Mesenchymal stem cell (in vitro differentiated cells and primary cell): Measurements from ENCODE around the gene KLHDC3.

ENCODE experiments used
- DNase-seq: peaks from one replicate; pipeline ENCODE4 v3.0.0-alpha.2; 2013
- H2AFZ ChIP-seq: one replicate; pipeline ENCODE4 v1.6.1; 2013; ENCODE audit warnings: low read depth, mild to moderate bottlenecking, control low read depth, inconsistent platforms, low read length, moderate library complexity
- H2AK5ac ChIP-seq: 2 replicates; pipeline ENCODE4 v1.6.1; 2013; ENCODE audit warnings: low read length, moderate library complexity, mild to moderate bottlenecking, inconsistent platforms; ENCODE audit not compliant: severe bottlenecking
- H2BK120ac ChIP-seq: one replicate; pipeline ENCODE4 v1.6.1; 2013; ENCODE audit warnings: low read depth, mild to moderate bottlenecking, inconsistent platforms, low read length, moderate library complexity
- H2BK12ac ChIP-seq, 2 experiments: one replicate each; pipeline ENCODE4 v1.6.1; 2013; ENCODE audit warnings: inconsistent platforms in 2 of 2, low read length in 2 of 2, mild to moderate bottlenecking in 2 of 2, moderate library complexity in 2 of 2, control low read depth in 1 of 2
- H2BK15ac ChIP-seq: one replicate; pipeline ENCODE4 v1.6.1; 2013; ENCODE audit warnings: mild to moderate bottlenecking, low read depth, inconsistent platforms; ENCODE audit not compliant: poor library complexity, severe bottlenecking
- H2BK5ac ChIP-seq: 2 replicates; pipeline ENCODE4 v1.6.1; 2013; ENCODE audit warnings: low read depth, mild to moderate bottlenecking, low read length, control low read depth, inconsistent platforms; ENCODE audit not compliant: poor library complexity, severe bottlenecking
- H3K14ac ChIP-seq, 2 experiments: one replicate each; pipeline ENCODE4 v1.6.1; 2013; ENCODE audit warnings: inconsistent platforms in 2 of 2, low read length in 2 of 2, control low read depth in 1 of 2, mild to moderate bottlenecking in 1 of 2, moderate library complexity in 1 of 2
- H3K18ac ChIP-seq, 2 experiments: one replicate each; pipeline ENCODE4 v1.6.1; 2013; ENCODE audit warnings: inconsistent platforms in 2 of 2, low read length in 2 of 2, control low read depth in 1 of 2, low read depth in 1 of 2, mild to moderate bottlenecking in 1 of 2
- H3K23ac ChIP-seq, 2 experiments: one replicate each; pipeline ENCODE4 v1.6.1; 2013; ENCODE audit warnings: inconsistent platforms in 2 of 2, low read length in 2 of 2, mild to moderate bottlenecking in 2 of 2, moderate library complexity in 2 of 2, control low read depth in 1 of 2
- H3K27ac ChIP-seq: 2 replicates; pipeline ENCODE4 v1.5.1; 2013; ENCODE audit warnings: mild to moderate bottlenecking, moderate library complexity, low read length, control low read depth, inconsistent platforms; ENCODE audit not compliant: poor library complexity, severe bottlenecking
- H3K27me3 ChIP-seq, 2 experiments: 2 replicates each; pipeline versions ENCODE4 v1.6.1 to v1.7.0; 2013; ENCODE audit warnings: low read length in 2 of 2, mild to moderate bottlenecking in 2 of 2, moderate library complexity in 2 of 2, control low read depth in 1 of 2, inconsistent platforms in 1 of 2; ENCODE audit not compliant: control insufficient read depth in 1 of 2, insufficient read depth in 1 of 2
- H3K36me3 ChIP-seq, 2 experiments: 2 replicates each; pipeline versions ENCODE4 v1.6.1 to v1.7.0; 2013; ENCODE audit warnings: low read length in 2 of 2, control low read depth in 1 of 2, inconsistent platforms in 1 of 2, low read depth in 1 of 2, mild to moderate bottlenecking in 1 of 2; ENCODE audit not compliant: insufficient read depth in 2 of 2, control insufficient read depth in 1 of 2
- H3K4ac ChIP-seq, 2 experiments: one replicate each; pipeline ENCODE4 v1.6.1; 2013; ENCODE audit warnings: inconsistent platforms in 2 of 2, low read length in 2 of 2, mild to moderate bottlenecking in 2 of 2, moderate library complexity in 2 of 2, control low read depth in 1 of 2, low read depth in 1 of 2
- H3K4me1 ChIP-seq: 2 replicates; pipeline ENCODE4 v1.6.1; 2013; ENCODE audit warnings: low read depth, low read length, control low read depth; ENCODE audit not compliant: control insufficient read depth, insufficient read depth
- H3K4me2 ChIP-seq: 2 replicates; pipeline ENCODE4 v1.6.1; 2013; ENCODE audit warnings: low read length, mild to moderate bottlenecking, inconsistent platforms; ENCODE audit not compliant: poor library complexity, severe bottlenecking
- H3K4me3 ChIP-seq, 2 experiments: 2 replicates each; pipeline versions ENCODE4 v1.5.1 to v1.7.0; 2013; ENCODE audit warnings: low read length in 2 of 2, mild to moderate bottlenecking in 2 of 2, control low read depth in 1 of 2, low read depth in 1 of 2; ENCODE audit not compliant: insufficient read depth in 1 of 2
- H3K79me1 ChIP-seq: replicated peaks from 2 replicates; pipeline ENCODE4 v1.6.1; 2013; ENCODE audit warnings: mild to moderate bottlenecking, control low read depth, low read length, inconsistent platforms; ENCODE audit not compliant: poor library complexity, severe bottlenecking
- H3K9ac ChIP-seq: 2 replicates; pipeline ENCODE4 v1.7.0; 2013; ENCODE audit warnings: mild to moderate bottlenecking, low read length, moderate library complexity
- H3K9me3 ChIP-seq: 2 replicates; pipeline ENCODE4 v1.7.0; 2013; ENCODE audit warnings: mild to moderate bottlenecking, low read length; ENCODE audit not compliant: control insufficient read depth
- H4K8ac ChIP-seq: one replicate; pipeline ENCODE4 v1.6.1; 2013; ENCODE audit warnings: inconsistent platforms, mild to moderate bottlenecking, low read length, moderate library complexity
- H4K91ac ChIP-seq: one replicate; pipeline ENCODE4 v1.6.1; 2013; ENCODE audit warnings: mild to moderate bottlenecking, low read length, inconsistent platforms
- WGBS: methylation state at CpG from one replicate; pipeline ENCODE4 v1.1.7; 2013; ENCODE audit warnings: mixed read lengths; 5-methylcytosine and 5-hydroxymethylcytosine counted together

KLHDC3 gene

GRCh38 chr6:42968783-42969182 is 45.3 kb upstream of the KLHDC3 start:
- no peak overlapping the region for H2BK5ac ChIP-seq
- H3K9me3 ChIP-seq, result no peaks in the 10 kb centered on the region
- no peak overlapping the region for H3K18ac ChIP-seq
- no peak overlapping the region for H2BK15ac ChIP-seq
- no peak overlapping the region for H3K14ac ChIP-seq
- no peak overlapping the region for H3K4me3 ChIP-seq
- peaks cover 9% of the 10 kb centered on the region for H3K79me1 ChIP-seq
- H4K91ac ChIP-seq, result no peak overlapping the region
- H3K9ac ChIP-seq, result no peak overlapping the region
- H2BK12ac ChIP-seq, result no peak overlapping the region
- DNase-seq, result no peak
- no peak overlapping the region for H3K4ac ChIP-seq
- no peak overlapping the region for H2BK120ac ChIP-seq
- peaks cover 8% of the 10 kb centered on the region for H3K4me1 ChIP-seq
- H2AFZ ChIP-seq, result no peak overlapping the region
- no peak overlapping the region for H3K4me2 ChIP-seq
- H2AK5ac ChIP-seq, result no peak overlapping the region
- H3K23ac ChIP-seq, result no peak overlapping the region
- H3K27ac ChIP-seq, result no peak overlapping the region
- 84% methylated on average over 3 of the region's 4 CpGs for WGBS
- H4K8ac ChIP-seq, result no peak overlapping the region
- peaks cover 49 to 59% of the 10 kb centered on the region in 2 experiments for H3K36me3 ChIP-seq
- H3K27me3 ChIP-seq, result no peaks in the 10 kb centered on the region

- Histone ChIP-seq H3K4ac (no peak overlapping the region), H2BK12ac (no peak overlapping the region), H3K9me3 (no peaks in the 10 kb centered on the region), H2BK5ac (no peak overlapping the region), H2AK5ac (no peak overlapping the region), H4K91ac (no peak overlapping the region), H3K27me3 (no peaks in the 10 kb centered on the region), H3K9ac (no peak overlapping the region), H3K4me2 (no peak overlapping the region), H3K18ac (no peak overlapping the region), H3K4me3 (no peak overlapping the region), H2BK120ac (no peak overlapping the region), H3K79me1 (peaks cover 12% of the 10 kb centered on the region), H3K23ac (no peak overlapping the region), H4K8ac (no peak overlapping the region), H3K14ac (no peak overlapping the region), H3K4me1 (peaks cover 8% of the 10 kb centered on the region), H3K27ac (no peak overlapping the region), H3K36me3 (peaks cover 44 to 56% of the 10 kb centered on the region in 2 experiments), H2AFZ (no peak overlapping the region), H2BK15ac (no peak overlapping the region)
- WGBS, result 98% methylated on average over 2 of the region's 2 CpGs
- DNase-seq, result no peak
Observed at GRCh38 chr6:42969431-42969830, 44.6 kb upstream of the KLHDC3 start.

- no peak overlapping the region for H3K4ac ChIP-seq
- H2BK5ac ChIP-seq, result no peak overlapping the region
- H3K4me3 ChIP-seq, result no peak overlapping the region
- no peak overlapping the region for H2AK5ac ChIP-seq
- H3K9ac ChIP-seq, result no peak overlapping the region
- no peaks in the 10 kb centered on the region for H3K9me3 ChIP-seq
- no peak overlapping the region for H2BK120ac ChIP-seq
- H3K14ac ChIP-seq, result no peak overlapping the region
- WGBS, result 88% methylated on average over 4 of the region's 4 CpGs
- H3K18ac ChIP-seq, result no peak overlapping the region
- DNase-seq, result no peak
- H2BK12ac ChIP-seq, result no peak overlapping the region
- H3K4me2 ChIP-seq, result no peak overlapping the region
- H2AFZ ChIP-seq, result no peak overlapping the region
- no peak overlapping the region for H4K91ac ChIP-seq
- peaks cover 12% of the 10 kb centered on the region for H3K79me1 ChIP-seq
- peaks cover 42 to 51% of the 10 kb centered on the region in 2 experiments for H3K36me3 ChIP-seq
- no peak overlapping the region for H4K8ac ChIP-seq
- H3K23ac ChIP-seq, result no peak overlapping the region
- no peak overlapping the region for H3K27ac ChIP-seq
- H3K4me1 ChIP-seq, result peaks cover 8% of the 10 kb centered on the region
- H2BK15ac ChIP-seq, result no peak overlapping the region
- no peaks in the 10 kb centered on the region for H3K27me3 ChIP-seq
Observed at GRCh38 chr6:42969934-42970333, 44.1 kb upstream of the KLHDC3 start.

- 68% methylated on average over 4 of the region's 4 CpGs for WGBS
- Histone ChIP-seq H3K18ac (no peak overlapping the region), H3K9me3 (no peaks in the 10 kb centered on the region), H2AK5ac (no peak overlapping the region), H4K8ac (peak overlapping the region; percentile 7), H3K23ac (no peak overlapping the region), H2BK120ac (no peak overlapping the region), H3K4me1 (peaks cover 8% of the 10 kb centered on the region), H3K27ac (no peak overlapping the region), H2AFZ (no peak overlapping the region), H2BK12ac (no peak overlapping the region), H3K36me3 (peaks cover 31 to 40% of the 10 kb centered on the region in 2 experiments), H3K14ac (no peak overlapping the region), H3K27me3 (no peaks in the 10 kb centered on the region), H3K4me2 (no peak overlapping the region), H3K79me1 (peaks cover 15% of the 10 kb centered on the region), H2BK5ac (no peak overlapping the region), H3K9ac (no peak overlapping the region), H2BK15ac (no peak overlapping the region), H3K4me3 (no peak overlapping the region), H3K4ac (no peak overlapping the region), H4K91ac (no peak overlapping the region)
- DNase-seq, result peak; percentile 65
Observed at GRCh38 chr6:42970871-42971612, 43.0 kb upstream of the KLHDC3 start.
